Endodermal cell (in vitro differentiated cells): ENCODE results near the gene SUPT6H. TPM values are rescaled to one million over a fixed set of nuclear protein-coding genes. Genes with fewer than 3 reads are reported as not detected.
"Not testable (repeated sequence)": the region's sequence is repeated elsewhere in the genome, so short reads cannot be mapped to it uniquely, and the experiment has no call there.

Experiments used
- DNase-seq: peaks from one replicate; pipeline ENCODE4 v3.0.0-alpha.2; 2017
- H3K27ac ChIP-seq: 2 replicates; pipeline ENCODE4 v1.5.1; 2013; ENCODE audit warnings: mild to moderate bottlenecking, low read depth, low read length, moderate library complexity
- H3K27me3 ChIP-seq: 2 replicates; pipeline ENCODE4 v1.6.1; 2013; ENCODE audit warnings: mild to moderate bottlenecking, low read length, moderate library complexity; ENCODE audit not compliant: insufficient read depth, control insufficient read depth, poor library complexity, severe bottlenecking
- H3K36me3 ChIP-seq: 2 replicates; pipeline ENCODE4 v1.7.0; 2013; ENCODE audit warnings: mild to moderate bottlenecking, low read length, moderate library complexity; ENCODE audit not compliant: control insufficient read depth, insufficient read depth
- H3K4me1 ChIP-seq: one replicate; pipeline ENCODE4 v1.7.0; 2013; ENCODE audit warnings: low read length; ENCODE audit not compliant: control insufficient read depth, insufficient read depth
- H3K4me3 ChIP-seq: 2 replicates; pipeline ENCODE4 v1.5.1; 2013; ENCODE audit warnings: mild to moderate bottlenecking, low read length, moderate library complexity
- H3K9ac ChIP-seq: 2 replicates; pipeline ENCODE4 v1.6.1; 2013; ENCODE audit warnings: mild to moderate bottlenecking, low read length, moderate library complexity; ENCODE audit not compliant: poor library complexity, severe bottlenecking; ENCODE audit errors: extremely low read depth
- H3K9me3 ChIP-seq: 2 replicates; pipeline ENCODE4 v1.6.1; 2013; ENCODE audit warnings: mild to moderate bottlenecking, low read length, moderate library complexity; ENCODE audit not compliant: control insufficient read depth
- H3K27ac Mint-ChIP-seq: 2 replicates; pipeline ENCODE4 v1.8.0; 2020; ENCODE audit warnings: mixed read lengths
- H3K27me3 Mint-ChIP-seq: 2 replicates; pipeline ENCODE4 v1.8.0; 2021; ENCODE audit warnings: mild to moderate bottlenecking, mixed read lengths; ENCODE audit not compliant: insufficient read depth
- H3K36me3 Mint-ChIP-seq: 2 replicates; pipeline ENCODE4 v1.8.0; 2020; ENCODE audit warnings: low read depth, mixed read lengths
- H3K4me1 Mint-ChIP-seq: 2 replicates; pipeline ENCODE4 v1.8.0; 2020; ENCODE audit warnings: mixed read lengths
- H3K4me3 Mint-ChIP-seq: 2 replicates; pipeline ENCODE4 v1.8.0; 2020; ENCODE audit warnings: mild to moderate bottlenecking, moderate library complexity, mixed read lengths
- H3K9me3 Mint-ChIP-seq: 2 replicates; pipeline ENCODE4 v1.8.0; 2020; ENCODE audit warnings: mild to moderate bottlenecking, mixed read lengths
- WGBS, 2 experiments: methylation state at CpG; one replicate each; pipeline versions ENCODE4 v1.1.5 to v1.1.7; 2013; ENCODE audit warnings: missing lambda C conversion rate in 2 of 2, mixed read lengths in 1 of 2; ENCODE audit not compliant: insufficient coverage in 1 of 2, insufficient read length in 1 of 2; 5-methylcytosine and 5-hydroxymethylcytosine counted together
- total RNA-seq, 2 donors: library from RNA; stranded (reverse); fragmentation: NEBNext Ultra II Directional in 1 of 2; extraction: Animal tissue kit (Norgen Biotek cat#: 25700) in 1 of 2; gene quantifications; 2 replicates in 1 of 2; 3 replicates in 1 of 2; pipeline ENCODE4 v1.2.1, GENCODE V29; 2021
- TF ChIP-seq, protein P1 (sequence below): fragments of 200-600 bp; sonication (generic); conservative IDR thresholded peaks from 2 replicates; pipeline ENCODE4 v1.5.0; 2021; ENCODE audit warnings: antibody characterized with exemption, mild to moderate bottlenecking

Gene SUPT6H
- total RNA-seq, 2 donors from 2014 or later = 54.4 to 72.1 TPM

DNA sequence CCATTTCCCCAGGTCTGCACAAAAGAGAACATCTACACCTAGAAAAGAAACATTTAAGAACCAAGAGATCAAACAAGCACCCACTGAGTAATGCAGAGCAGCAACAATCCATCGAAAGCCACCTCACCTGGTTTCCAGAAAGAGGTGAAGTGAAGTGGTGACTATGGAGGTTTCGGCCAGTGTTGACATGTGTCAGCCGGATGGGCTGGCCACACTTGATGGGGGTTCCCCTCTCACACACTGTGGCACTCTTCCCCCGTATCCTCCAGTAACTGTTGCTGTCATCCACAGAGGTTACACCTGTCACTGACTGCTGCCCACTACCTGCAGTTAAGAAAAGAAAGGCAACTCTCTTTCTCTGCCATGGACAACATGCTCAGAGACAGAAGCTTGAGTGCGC lies 6.8 kb upstream of the SUPT6H start:
- Histone ChIP-seq H3K36me3 (peaks cover 67% of the 10 kb centered on the region), H3K27me3 (no peaks in the 10 kb centered on the region), H3K9me3 (peaks cover 47% of the 10 kb centered on the region), H3K4me3 (no peak overlapping the region), H3K9ac (no peak overlapping the region), H3K4me1 (no peaks in the 10 kb centered on the region), H3K27ac (no peak overlapping the region)
- H3K9me3 Mint-ChIP-seq = peaks cover 32% of the 10 kb centered on the region
- H3K4me1 Mint-ChIP-seq = no peaks in the 10 kb centered on the region
- no peak overlapping the region for H3K27ac Mint-ChIP-seq
- no peak for DNase-seq
- 96 to 100% methylated on average over 1 to 5 of the region's 5 CpGs for WGBS, 2 experiments
- peaks cover 53% of the 10 kb centered on the region for H3K36me3 Mint-ChIP-seq
- H3K27me3 Mint-ChIP-seq = peaks cover 2% of the 10 kb centered on the region
- no peak overlapping the region for H3K4me3 Mint-ChIP-seq
- TF ChIP-seq, protein P1, sequence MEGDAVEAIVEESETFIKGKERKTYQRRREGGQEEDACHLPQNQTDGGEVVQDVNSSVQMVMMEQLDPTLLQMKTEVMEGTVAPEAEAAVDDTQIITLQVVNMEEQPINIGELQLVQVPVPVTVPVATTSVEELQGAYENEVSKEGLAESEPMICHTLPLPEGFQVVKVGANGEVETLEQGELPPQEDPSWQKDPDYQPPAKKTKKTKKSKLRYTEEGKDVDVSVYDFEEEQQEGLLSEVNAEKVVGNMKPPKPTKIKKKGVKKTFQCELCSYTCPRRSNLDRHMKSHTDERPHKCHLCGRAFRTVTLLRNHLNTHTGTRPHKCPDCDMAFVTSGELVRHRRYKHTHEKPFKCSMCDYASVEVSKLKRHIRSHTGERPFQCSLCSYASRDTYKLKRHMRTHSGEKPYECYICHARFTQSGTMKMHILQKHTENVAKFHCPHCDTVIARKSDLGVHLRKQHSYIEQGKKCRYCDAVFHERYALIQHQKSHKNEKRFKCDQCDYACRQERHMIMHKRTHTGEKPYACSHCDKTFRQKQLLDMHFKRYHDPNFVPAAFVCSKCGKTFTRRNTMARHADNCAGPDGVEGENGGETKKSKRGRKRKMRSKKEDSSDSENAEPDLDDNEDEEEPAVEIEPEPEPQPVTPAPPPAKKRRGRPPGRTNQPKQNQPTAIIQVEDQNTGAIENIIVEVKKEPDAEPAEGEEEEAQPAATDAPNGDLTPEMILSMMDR = no peak

DNA sequence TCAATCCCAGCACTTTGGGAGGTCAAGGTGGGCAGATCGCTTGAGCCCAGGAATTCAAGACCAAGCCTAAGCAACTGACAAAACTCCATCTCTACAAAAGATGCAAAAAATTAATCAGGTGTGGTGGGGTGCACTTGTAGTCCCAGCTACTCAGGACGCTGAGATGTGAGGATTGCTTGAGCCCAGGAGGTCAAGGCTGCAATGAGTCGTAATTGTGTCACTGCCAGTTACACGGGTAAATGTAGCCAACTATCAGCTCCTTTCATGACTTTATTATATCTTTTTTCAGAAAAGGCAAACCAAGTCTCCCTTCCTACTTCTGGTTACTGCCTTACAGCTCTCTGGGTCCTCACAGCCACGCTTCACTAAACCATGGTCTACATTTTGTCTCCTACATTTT lies 4.2 kb upstream of the SUPT6H start:
- H3K9me3 ChIP-seq = peaks cover 58% of the 10 kb centered on the region
- Mint-ChIP-seq H3K9me3 (peaks cover 48% of the 10 kb centered on the region), H3K4me3 (no peak overlapping the region), H3K4me1 (peaks cover 2% of the 10 kb centered on the region), H3K27me3 (peaks cover 2% of the 10 kb centered on the region), H3K27ac (no peak overlapping the region), H3K36me3 (peaks cover 56% of the 10 kb centered on the region)
- no peaks in the 10 kb centered on the region for H3K27me3 ChIP-seq
- peaks cover 53% of the 10 kb centered on the region for H3K36me3 ChIP-seq
- no peaks in the 10 kb centered on the region for H3K4me1 ChIP-seq
- H3K4me3 ChIP-seq = peak overlapping the region; percentile 74
- WGBS, 2 experiments = 87 to 97% methylated on average over 5 of the region's 5 CpGs
- no peak overlapping the region for H3K27ac ChIP-seq
- H3K9ac ChIP-seq = no peak overlapping the region
- DNase-seq = no peak
- TF ChIP-seq, protein P1 = no peak

GRCh38 chr17:28658342-28658741 lies 3.7 kb upstream of the SUPT6H start:
- Histone ChIP-seq H3K36me3 (peaks cover 47% of the 10 kb centered on the region), H3K4me3 (peak overlapping the region; percentile 74), H3K9me3 (peaks cover 58% of the 10 kb centered on the region)
- not testable (repeated sequence) for H3K9ac ChIP-seq, H3K27me3 ChIP-seq, H3K27ac Mint-ChIP-seq, H3K4me1 ChIP-seq, H3K27me3 Mint-ChIP-seq, H3K4me1 Mint-ChIP-seq, DNase-seq, H3K4me3 Mint-ChIP-seq, H3K27ac ChIP-seq
- Mint-ChIP-seq H3K36me3 (peaks cover 53% of the 10 kb centered on the region), H3K9me3 (peaks cover 48% of the 10 kb centered on the region)
- 97% methylated on average over 3 of the region's 8 CpGs; no CpG with 5 or more reads in 1 of the 2 experiments for WGBS, 2 experiments

- not testable (repeated sequence) for H3K9ac ChIP-seq, H3K27ac ChIP-seq, DNase-seq, H3K27me3 ChIP-seq, H3K4me3 ChIP-seq, H3K4me3 Mint-ChIP-seq, H3K27ac Mint-ChIP-seq, H3K27me3 Mint-ChIP-seq, H3K4me1 ChIP-seq
- H3K9me3 ChIP-seq = peaks cover 58% of the 10 kb centered on the region
- peaks cover 45% of the 10 kb centered on the region for H3K36me3 ChIP-seq
- H3K36me3 Mint-ChIP-seq = peaks cover 57% of the 10 kb centered on the region
- WGBS, 2 experiments = 94 to 98% methylated on average over 7 to 46 of the region's 46 CpGs
- H3K4me1 Mint-ChIP-seq = peaks cover 11% of the 10 kb centered on the region
- H3K9me3 Mint-ChIP-seq = peaks cover 48% of the 10 kb centered on the region
These were observed 3.1 kb upstream of the SUPT6H start for GRCh38 chr17:28658766-28659496.

DNA sequence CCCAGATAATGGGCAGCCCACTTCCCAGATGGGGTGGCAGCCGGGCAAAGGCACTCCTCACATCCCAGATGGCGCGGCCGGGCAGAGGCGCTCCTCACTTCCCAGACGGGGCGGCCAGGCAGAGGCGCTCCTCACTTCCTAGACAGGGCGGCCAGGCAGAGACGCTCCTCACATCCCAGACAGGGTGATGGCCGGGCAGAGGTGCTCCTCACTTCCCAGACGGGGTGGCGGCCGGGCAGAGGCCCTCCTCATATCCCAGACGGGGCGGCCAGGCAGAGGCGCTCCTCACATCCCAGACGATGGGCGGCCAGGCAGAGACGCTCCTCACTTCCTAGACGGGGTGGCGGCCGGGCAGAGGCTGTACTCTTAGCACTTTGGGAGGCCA lies 2.5 kb upstream of the SUPT6H start:
- H3K27ac Mint-ChIP-seq = not testable (repeated sequence)
- H3K4me3 Mint-ChIP-seq = peak overlapping the region; percentile 99

More for the DNA sequence above, 2.5 kb upstream of the SUPT6H start:
- H3K4me3 ChIP-seq, H3K4me1 ChIP-seq, H3K27me3 ChIP-seq, DNase-seq, H3K27ac ChIP-seq, H3K27me3 Mint-ChIP-seq, H3K9ac ChIP-seq: not testable (repeated sequence)
- Histone ChIP-seq H3K36me3 (peaks cover 48% of the 10 kb centered on the region), H3K9me3 (peaks cover 58% of the 10 kb centered on the region)
- peaks cover 48% of the 10 kb centered on the region for H3K9me3 Mint-ChIP-seq
- peaks cover 60% of the 10 kb centered on the region for H3K36me3 Mint-ChIP-seq
- peaks cover 11% of the 10 kb centered on the region for H3K4me1 Mint-ChIP-seq
- 93 to 94% methylated on average over 11 to 23 of the region's 23 CpGs for WGBS, 2 experiments
